ENCODE results near the gene CFAP46. TPM values are rescaled to one million over a fixed set of nuclear protein-coding genes. Genes with fewer than 3 reads are reported as not detected.

The CFAP46 gene
- total RNA-seq, 1 donor from 2014 or later = 1.3 TPM

DNA sequence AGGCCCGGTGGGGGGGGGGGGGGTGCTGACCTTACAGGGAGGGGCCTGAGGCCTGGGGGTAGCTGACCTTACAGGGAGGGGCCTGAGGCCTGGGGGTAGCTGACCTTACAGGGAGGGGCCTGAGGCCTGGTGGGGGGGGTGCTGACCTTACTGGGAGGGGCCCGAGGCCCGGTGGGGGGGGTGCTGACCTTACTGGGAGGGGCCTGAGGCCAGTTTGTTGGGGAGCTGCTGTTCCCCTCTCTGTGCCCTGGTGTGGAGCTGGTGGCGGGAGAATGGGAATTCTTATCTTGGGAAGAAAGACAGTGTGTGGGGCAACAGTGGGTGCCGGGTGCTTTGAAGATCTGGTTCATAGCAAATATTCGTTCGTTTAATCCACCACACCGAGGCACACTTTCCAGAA lies 46.6 kb upstream of the CFAP46 start:
- Mint-ChIP-seq H3K27ac (ENCODE audit: unreplicated experiment) (no peak overlapping the region), H3K4me3 (ENCODE audit: unreplicated experiment) (no peak overlapping the region), H3K9me3 (ENCODE audit: unreplicated experiment) (no peaks in the 10 kb centered on the region), H3K36me3 (ENCODE audit: low read depth, unreplicated experiment) (no peaks in the 10 kb centered on the region), H3K27me3 (ENCODE audit: low read depth, unreplicated experiment) (peaks cover 37% of the 10 kb centered on the region), H3K4me1 (ENCODE audit: low read depth, unreplicated experiment) (no peaks in the 10 kb centered on the region)
- Histone ChIP-seq H3K4me2 (ENCODE audit: low read length) (no peak overlapping the region), H2AFZ (ENCODE audit: low read depth, low read length) (no peak overlapping the region), H4K20me1 (ENCODE audit: insufficient read depth, low read length) (no peaks in the 10 kb centered on the region), H3K9me3 (ENCODE audit: insufficient read depth, low read depth, low read length) (no peaks in the 10 kb centered on the region), H3K4me1 (ENCODE audit: insufficient read depth, low read length) (peaks cover 5% of the 10 kb centered on the region), H3K9ac (ENCODE audit: low read length) (no peak overlapping the region), H3K79me2 (ENCODE audit: insufficient read depth, low read length) (no peaks in the 10 kb centered on the region), H3K4me3 (ENCODE audit: insufficient read depth, low read depth, low read length) (no peak overlapping the region), H3K27ac (ENCODE audit: low read depth, low read length) (no peak overlapping the region), H3K36me3 (ENCODE audit: insufficient read depth, low read length) (no peaks in the 10 kb centered on the region), H3K27me3 (ENCODE audit: insufficient read depth, low read length) (peaks cover 2% of the 10 kb centered on the region)
- TF ChIP-seq, protein P1, sequence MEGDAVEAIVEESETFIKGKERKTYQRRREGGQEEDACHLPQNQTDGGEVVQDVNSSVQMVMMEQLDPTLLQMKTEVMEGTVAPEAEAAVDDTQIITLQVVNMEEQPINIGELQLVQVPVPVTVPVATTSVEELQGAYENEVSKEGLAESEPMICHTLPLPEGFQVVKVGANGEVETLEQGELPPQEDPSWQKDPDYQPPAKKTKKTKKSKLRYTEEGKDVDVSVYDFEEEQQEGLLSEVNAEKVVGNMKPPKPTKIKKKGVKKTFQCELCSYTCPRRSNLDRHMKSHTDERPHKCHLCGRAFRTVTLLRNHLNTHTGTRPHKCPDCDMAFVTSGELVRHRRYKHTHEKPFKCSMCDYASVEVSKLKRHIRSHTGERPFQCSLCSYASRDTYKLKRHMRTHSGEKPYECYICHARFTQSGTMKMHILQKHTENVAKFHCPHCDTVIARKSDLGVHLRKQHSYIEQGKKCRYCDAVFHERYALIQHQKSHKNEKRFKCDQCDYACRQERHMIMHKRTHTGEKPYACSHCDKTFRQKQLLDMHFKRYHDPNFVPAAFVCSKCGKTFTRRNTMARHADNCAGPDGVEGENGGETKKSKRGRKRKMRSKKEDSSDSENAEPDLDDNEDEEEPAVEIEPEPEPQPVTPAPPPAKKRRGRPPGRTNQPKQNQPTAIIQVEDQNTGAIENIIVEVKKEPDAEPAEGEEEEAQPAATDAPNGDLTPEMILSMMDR (IDR thresholded peaks at IDR 0.05; ENCODE audit: insufficient read depth, low read depth, low read length) = no peak
- FAIRE-seq = no peak
- DNase-seq (ENCODE audit: low read depth) = no peak

DNA sequence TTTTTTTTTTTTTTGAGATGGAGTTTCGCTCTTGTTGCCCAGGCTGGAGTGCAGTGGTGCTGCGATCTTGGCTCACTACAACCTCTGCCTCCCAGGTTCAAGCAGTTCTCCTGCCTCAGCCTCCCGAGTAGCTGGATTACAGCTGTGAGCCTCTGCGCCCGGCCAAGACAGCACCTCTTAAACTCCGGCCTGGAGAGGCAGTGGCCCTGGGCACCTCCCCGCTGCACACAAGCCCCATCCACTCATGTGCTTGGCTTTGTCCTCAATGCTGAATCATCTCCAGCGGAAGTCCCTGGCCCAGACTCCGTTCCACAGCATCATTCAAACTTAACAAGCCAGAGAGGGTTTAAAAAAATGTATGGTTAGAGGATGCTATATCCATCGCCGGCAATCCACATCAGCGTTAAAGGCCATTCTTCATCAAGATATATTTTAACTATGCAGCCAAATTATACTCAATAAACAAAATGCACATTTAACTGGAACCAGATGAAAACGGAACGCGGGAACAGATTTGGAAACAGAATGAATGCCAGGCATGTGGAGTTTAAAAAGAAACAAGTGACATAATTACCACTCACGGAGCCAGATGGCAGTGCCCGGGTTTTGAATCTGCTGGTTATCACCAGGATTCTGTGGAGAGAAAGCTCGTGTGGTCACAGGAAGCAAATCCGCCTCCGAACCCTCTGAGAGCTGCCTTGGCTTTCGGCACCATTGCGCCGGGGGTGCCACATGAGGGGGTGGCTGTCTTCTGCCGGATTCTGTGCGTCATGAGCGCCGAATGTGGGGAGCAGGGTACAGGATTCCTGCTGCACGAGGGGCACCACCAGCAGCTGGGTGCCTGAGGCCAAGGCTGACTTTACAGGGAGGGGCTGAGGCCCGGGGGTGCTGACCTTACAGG lies 45.6 kb upstream of the CFAP46 start:
- DNase-seq (ENCODE audit: low read depth) (peak; percentile 89), FAIRE-seq (peak; percentile 67)
- Histone ChIP-seq H3K27me3 (ENCODE audit: insufficient read depth, low read length) (peaks cover 2% of the 10 kb centered on the region), H3K9me3 (ENCODE audit: insufficient read depth, low read depth, low read length) (no peaks in the 10 kb centered on the region), H2AFZ (ENCODE audit: low read depth, low read length) (peak overlapping the region; percentile 75), H3K27ac (ENCODE audit: low read depth, low read length) (no peak overlapping the region), H3K9ac (ENCODE audit: low read length) (peak overlapping the region; percentile 23), H3K79me2 (ENCODE audit: insufficient read depth, low read length) (no peaks in the 10 kb centered on the region), H3K36me3 (ENCODE audit: insufficient read depth, low read length) (no peaks in the 10 kb centered on the region), H3K4me1 (ENCODE audit: insufficient read depth, low read length) (peaks cover 5% of the 10 kb centered on the region), H3K4me2 (ENCODE audit: low read length) (peak overlapping the region; percentile 54), H3K4me3 (ENCODE audit: insufficient read depth, low read depth, low read length) (no peak overlapping the region), H4K20me1 (ENCODE audit: insufficient read depth, low read length) (no peaks in the 10 kb centered on the region)
- no peaks in the 10 kb centered on the region for H3K36me3 Mint-ChIP-seq (ENCODE audit: low read depth, unreplicated experiment)
- H3K27me3 Mint-ChIP-seq (ENCODE audit: low read depth, unreplicated experiment) = peaks cover 39% of the 10 kb centered on the region
- H3K4me1 Mint-ChIP-seq (ENCODE audit: low read depth, unreplicated experiment) = no peaks in the 10 kb centered on the region
- TF ChIP-seq, protein P1 (IDR thresholded peaks at IDR 0.05; ENCODE audit: insufficient read depth, low read depth, low read length) = no peak
- no peak for TF ChIP-seq EZH2 (IDR thresholded peaks at IDR 0.05; ENCODE audit: insufficient read depth, low read length)
- no peak overlapping the region for H3K4me3 Mint-ChIP-seq (ENCODE audit: unreplicated experiment)
- H3K9me3 Mint-ChIP-seq (ENCODE audit: unreplicated experiment) = no peaks in the 10 kb centered on the region
- no peak overlapping the region for H3K27ac Mint-ChIP-seq (ENCODE audit: unreplicated experiment)

- Mint-ChIP-seq H3K27me3 (ENCODE audit: low read depth, unreplicated experiment) (peaks cover 44% of the 10 kb centered on the region), H3K27ac (ENCODE audit: unreplicated experiment) (no peak overlapping the region), H3K4me1 (ENCODE audit: low read depth, unreplicated experiment) (no peaks in the 10 kb centered on the region), H3K4me3 (ENCODE audit: unreplicated experiment) (no peak overlapping the region), H3K36me3 (ENCODE audit: low read depth, unreplicated experiment) (no peaks in the 10 kb centered on the region), H3K9me3 (ENCODE audit: unreplicated experiment) (no peaks in the 10 kb centered on the region)
- no peaks in the 10 kb centered on the region for H3K79me2 ChIP-seq (ENCODE audit: insufficient read depth, low read length)
- TF ChIP-seq, protein P1 (IDR thresholded peaks at IDR 0.05; ENCODE audit: insufficient read depth, low read depth, low read length) = no peak
- no peak for TF ChIP-seq EZH2 (IDR thresholded peaks at IDR 0.05; ENCODE audit: insufficient read depth, low read length)
- H3K27me3 ChIP-seq (ENCODE audit: insufficient read depth, low read length) = peaks cover 2% of the 10 kb centered on the region
- H3K36me3 ChIP-seq (ENCODE audit: insufficient read depth, low read length) = no peaks in the 10 kb centered on the region
- no peak overlapping the region for H2AFZ ChIP-seq (ENCODE audit: low read depth, low read length)
- H3K4me1 ChIP-seq (ENCODE audit: insufficient read depth, low read length) = peaks cover 5% of the 10 kb centered on the region
- H3K9me3 ChIP-seq (ENCODE audit: insufficient read depth, low read depth, low read length) = no peaks in the 10 kb centered on the region
- no peaks in the 10 kb centered on the region for H4K20me1 ChIP-seq (ENCODE audit: insufficient read depth, low read length)
- H3K9ac ChIP-seq (ENCODE audit: low read length) = no peak overlapping the region
- H3K27ac ChIP-seq (ENCODE audit: low read depth, low read length) = no peak overlapping the region
- no peak overlapping the region for H3K4me3 ChIP-seq (ENCODE audit: insufficient read depth, low read depth, low read length)
- no peak overlapping the region for H3K4me2 ChIP-seq (ENCODE audit: low read length)
- no peak for DNase-seq (ENCODE audit: low read depth)
- FAIRE-seq = no peak
These were observed 44.6 kb upstream of the CFAP46 start for GRCh38 chr10:132986978-132987377.

All from astrocyte (in vitro differentiated cells and primary cell).